ENCODE results near the gene GSTM5. TPM values are rescaled to one million over a fixed set of nuclear protein-coding genes. Genes with fewer than 3 reads are reported as not detected.
A peak's percentile ranks its signal among the peaks of the same experiment; 100 is the strongest.
"Not testable (repeated sequence)": the region's sequence is repeated elsewhere in the genome, so short reads cannot be mapped to it uniquely, and the experiment has no call there.

Gene GSTM5
- total RNA-seq, 4 donors from 2014 or later: 0.85 to 5.0 (median 2.0) TPM; not detected in 1

GRCh38 chr1:109749221-109749620 lies 37.2 kb downstream of the GSTM5 start:
- DNase-seq: no peak
- Histone ChIP-seq H3K27me3 (no peaks in the 10 kb centered on the region), H3K27ac (no peak overlapping the region), H3K4me3 (no peak overlapping the region), H3K36me3 (peaks cover 0 to 45% (median 0%) of the 10 kb centered on the region in 3 donors), H3K9me3 (no peaks in the 10 kb centered on the region), H3K4me1 (no peaks in the 10 kb centered on the region)
- TF ChIP-seq POLR2A (IDR thresholded peaks at IDR 0.05): no peak
- no peak for TF ChIP-seq CTCF (IDR thresholded peaks at IDR 0.05)

DNA sequence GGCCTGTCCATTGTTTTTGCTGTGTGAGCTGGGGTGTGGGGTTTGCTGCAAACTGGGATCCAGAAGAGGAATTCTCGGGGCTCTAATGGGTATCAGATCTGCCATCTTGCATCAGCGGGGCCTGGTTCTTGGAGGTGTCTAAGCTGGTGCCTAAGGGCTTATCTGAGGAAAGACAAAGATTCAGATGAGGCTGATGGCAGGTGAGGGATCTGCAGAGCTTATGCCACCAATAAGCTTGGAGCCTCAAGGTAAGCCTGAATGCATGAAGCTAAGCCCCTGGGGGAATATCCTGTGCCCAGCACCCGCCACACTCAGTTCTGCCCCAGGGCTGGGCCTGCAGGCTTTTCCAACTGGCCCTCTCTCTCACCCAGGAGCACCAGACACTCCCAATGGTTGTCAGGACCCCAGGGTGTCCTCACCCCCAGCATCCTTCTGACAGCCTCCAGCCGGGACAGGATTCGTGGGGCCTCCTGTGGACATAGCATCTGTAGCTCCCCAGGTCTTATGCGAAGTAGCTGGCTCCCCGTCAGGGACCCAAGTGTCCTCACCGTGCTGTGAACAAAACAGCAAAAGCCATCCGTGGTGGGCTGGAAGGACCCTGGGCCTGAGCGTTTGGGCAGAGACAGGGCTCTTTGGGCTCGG lies 38.3 kb downstream of the GSTM5 start:
- DNase-seq: no peak
- H3K27ac ChIP-seq: no peak overlapping the region
- peaks cover 0 to 45% (median 0%) of the 10 kb centered on the region in 3 donors for H3K36me3 ChIP-seq
- no peaks in the 10 kb centered on the region for H3K27me3 ChIP-seq
- no peaks in the 10 kb centered on the region for H3K4me1 ChIP-seq
- TF ChIP-seq CTCF (IDR thresholded peaks at IDR 0.05) (no peak), POLR2A (IDR thresholded peaks at IDR 0.05) (no peak)
- H3K9me3 ChIP-seq: no peaks in the 10 kb centered on the region
- H3K4me3 ChIP-seq: no peak overlapping the region

DNA sequence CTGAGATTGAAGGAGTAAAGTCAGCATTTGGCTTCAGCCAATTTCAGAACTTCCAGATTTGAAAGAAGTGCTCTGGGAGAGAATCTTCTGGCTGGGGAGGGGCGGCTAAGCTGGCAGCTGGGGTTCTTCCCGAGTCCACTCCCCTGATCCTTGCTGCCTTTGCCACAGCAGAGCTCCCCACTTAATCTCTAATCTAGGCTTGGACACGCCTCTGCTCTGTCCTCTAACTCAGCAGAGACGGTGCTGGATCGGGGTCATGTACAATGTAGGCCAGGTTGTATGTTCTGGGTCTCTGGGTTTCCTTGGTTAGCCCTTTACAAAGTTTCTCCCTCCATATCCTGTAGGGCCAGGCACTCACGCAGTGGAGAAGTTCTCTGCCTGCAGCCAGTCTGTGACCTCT lies 38.9 kb downstream of the GSTM5 start:
- no peaks in the 10 kb centered on the region for H3K4me1 ChIP-seq

GRCh38 chr1:109751531-109752260 lies 39.6 kb downstream of the GSTM5 start:
- Histone ChIP-seq H3K27ac (no peak overlapping the region), H3K27me3 (no peaks in the 10 kb centered on the region), H3K4me3 (no peak overlapping the region), H3K9me3 (no peaks in the 10 kb centered on the region), H3K4me1 (no peaks in the 10 kb centered on the region), H3K36me3 (peaks cover 0 to 58% (median 0%) of the 10 kb centered on the region in 3 donors)
- DNase-seq: peak in 1 of 3 donors; percentile 34
- TF ChIP-seq CTCF (IDR thresholded peaks at IDR 0.05) (no peak), POLR2A (IDR thresholded peaks at IDR 0.05) (no peak)

More for the DNA sequence above, 38.9 kb downstream of the GSTM5 start:
- Histone ChIP-seq H3K4me3 (no peak overlapping the region), H3K27me3 (no peaks in the 10 kb centered on the region), H3K27ac (no peak overlapping the region), H3K36me3 (peaks cover 0 to 50% (median 0%) of the 10 kb centered on the region in 3 donors), H3K9me3 (no peaks in the 10 kb centered on the region)
- no peak for TF ChIP-seq POLR2A (IDR thresholded peaks at IDR 0.05)
- TF ChIP-seq CTCF (IDR thresholded peaks at IDR 0.05): no peak
- DNase-seq: no peak

DNA sequence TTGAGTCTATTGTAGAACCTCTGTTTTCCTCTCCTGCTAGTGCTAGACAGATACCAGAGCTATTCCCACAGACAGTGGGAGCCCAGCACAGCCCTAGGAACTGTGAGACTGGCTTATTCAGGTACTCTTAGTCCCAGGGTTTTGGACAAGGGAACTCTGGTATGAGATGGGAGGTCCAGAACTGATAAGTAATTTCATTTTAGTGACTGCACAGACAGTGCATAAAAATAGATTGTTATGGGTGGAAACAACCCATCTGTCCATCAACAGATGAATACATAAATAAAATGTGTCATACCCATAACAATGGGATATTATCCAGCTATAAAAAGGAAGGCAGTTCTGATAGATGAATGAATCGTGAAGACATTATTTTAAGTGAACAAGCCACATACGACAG lies 42.7 kb downstream of the GSTM5 start:
- Histone ChIP-seq H3K4me1 (no peaks in the 10 kb centered on the region), H3K36me3 (peaks cover 0 to 84% (median 0%) of the 10 kb centered on the region in 3 donors), H3K4me3 (no peak overlapping the region), H3K27ac (no peak overlapping the region), H3K27me3 (no peaks in the 10 kb centered on the region), H3K9me3 (no peaks in the 10 kb centered on the region)
- TF ChIP-seq POLR2A (IDR thresholded peaks at IDR 0.05) (no peak), CTCF (IDR thresholded peaks at IDR 0.05) (no peak)
- DNase-seq: no peak

DNA sequence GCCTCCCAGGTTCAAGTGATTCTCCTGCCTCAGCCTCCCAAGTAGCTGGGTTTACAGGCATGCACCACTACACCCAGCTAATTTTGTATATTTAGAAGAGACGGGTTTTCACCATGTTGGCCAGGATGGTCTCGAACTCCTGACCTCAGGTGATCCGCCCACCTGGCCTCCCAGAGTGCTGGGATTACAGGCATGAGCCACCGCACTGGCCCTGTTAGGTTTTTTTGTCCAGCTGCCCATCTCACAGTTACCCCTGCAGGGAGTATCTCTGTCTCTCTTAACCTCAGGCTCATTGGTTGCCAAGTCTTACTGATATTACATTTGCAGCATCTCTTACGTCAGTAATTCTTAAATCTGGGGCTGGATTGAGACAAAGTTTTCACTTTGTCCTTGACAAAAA lies 44.3 kb downstream of the GSTM5 start:
- H3K27ac ChIP-seq, H3K4me3 ChIP-seq, H3K4me1 ChIP-seq, H3K27me3 ChIP-seq, H3K9me3 ChIP-seq: not testable (repeated sequence)
- H3K36me3 ChIP-seq: peaks cover 0 to 73% (median 0%) of the 10 kb centered on the region in 3 donors
- peak in 1 of 3 donors; percentile 28 for DNase-seq

All from Peyer's patch (tissue), 4 donors.